ENCODE measurements around the gene IFIT1B.

DNA sequence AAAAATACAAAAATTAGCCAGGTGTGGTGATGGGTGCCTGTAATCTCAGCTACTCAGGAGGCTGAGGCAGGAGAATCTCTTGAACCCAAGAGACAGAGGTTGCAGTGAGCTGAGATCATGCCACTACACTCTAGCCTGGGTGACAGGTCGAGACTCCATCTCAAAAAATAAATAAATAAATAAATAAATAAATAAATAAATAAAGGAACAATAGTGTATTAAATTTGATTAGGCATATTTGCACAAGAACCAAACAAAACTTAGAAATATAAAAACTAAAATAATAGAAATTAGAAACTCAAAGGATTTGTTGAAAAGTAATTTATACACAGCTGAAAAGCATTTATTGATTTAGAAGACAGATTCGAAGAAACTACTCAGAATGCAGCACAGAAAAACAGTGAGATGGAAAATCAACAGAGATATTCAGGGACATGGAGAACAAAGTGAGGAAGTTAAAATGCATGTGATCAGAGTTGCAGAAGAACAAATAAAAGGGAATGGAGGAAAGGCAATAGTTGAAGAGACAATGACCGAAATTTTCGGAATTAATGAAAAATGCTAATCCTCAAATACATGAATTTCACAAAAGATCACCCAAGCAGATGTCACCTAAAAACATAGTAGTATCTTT is 32.4 kb upstream of the IFIT1B start:
- TF ChIP-seq, protein P1, sequence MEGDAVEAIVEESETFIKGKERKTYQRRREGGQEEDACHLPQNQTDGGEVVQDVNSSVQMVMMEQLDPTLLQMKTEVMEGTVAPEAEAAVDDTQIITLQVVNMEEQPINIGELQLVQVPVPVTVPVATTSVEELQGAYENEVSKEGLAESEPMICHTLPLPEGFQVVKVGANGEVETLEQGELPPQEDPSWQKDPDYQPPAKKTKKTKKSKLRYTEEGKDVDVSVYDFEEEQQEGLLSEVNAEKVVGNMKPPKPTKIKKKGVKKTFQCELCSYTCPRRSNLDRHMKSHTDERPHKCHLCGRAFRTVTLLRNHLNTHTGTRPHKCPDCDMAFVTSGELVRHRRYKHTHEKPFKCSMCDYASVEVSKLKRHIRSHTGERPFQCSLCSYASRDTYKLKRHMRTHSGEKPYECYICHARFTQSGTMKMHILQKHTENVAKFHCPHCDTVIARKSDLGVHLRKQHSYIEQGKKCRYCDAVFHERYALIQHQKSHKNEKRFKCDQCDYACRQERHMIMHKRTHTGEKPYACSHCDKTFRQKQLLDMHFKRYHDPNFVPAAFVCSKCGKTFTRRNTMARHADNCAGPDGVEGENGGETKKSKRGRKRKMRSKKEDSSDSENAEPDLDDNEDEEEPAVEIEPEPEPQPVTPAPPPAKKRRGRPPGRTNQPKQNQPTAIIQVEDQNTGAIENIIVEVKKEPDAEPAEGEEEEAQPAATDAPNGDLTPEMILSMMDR (IDR thresholded peaks at IDR 0.05) = no peak
- TF ChIP-seq POLR2AphosphoS5 (IDR thresholded peaks at IDR 0.05) = no peak

Measured in transverse colon (tissue), 4 donors.